Measurements from ENCODE around the gene PLIN5. TPM values are rescaled to one million over a fixed set of nuclear protein-coding genes. Genes with fewer than 3 reads are reported as not detected.

PLIN5 gene
- polyA plus RNA-seq, 1 donor from 2014 or later = 1.3 TPM

GRCh38 chr19:4523306-4524110 lies 11.5 kb downstream of the PLIN5 start:
- H3F3A ChIP-seq (ENCODE audit: insufficient read depth, low read length, poor library complexity, severe bottlenecking) = no peaks in the 10 kb centered on the region
- H3K9me3 ChIP-seq (ENCODE audit: low read length) = no peaks in the 10 kb centered on the region
- H2AFZ ChIP-seq (ENCODE audit: low read depth, low read length) = no peak overlapping the region
- no peak overlapping the region for H3K4me3 ChIP-seq (ENCODE audit: low read length)
- H3K36me3 ChIP-seq (ENCODE audit: insufficient read depth, low read length) = no peaks in the 10 kb centered on the region
- H3K9ac ChIP-seq (ENCODE audit: low read length) = no peak overlapping the region
- H3K79me2 ChIP-seq (replicated peaks; ENCODE audit: insufficient read depth, low read length) = no peaks in the 10 kb centered on the region
- H3K27ac ChIP-seq (ENCODE audit: low read length) = no peak overlapping the region
- no peaks in the 10 kb centered on the region for H3K9me2 ChIP-seq (ENCODE audit: insufficient read depth, low read length)
- no peaks in the 10 kb centered on the region for H4K20me1 ChIP-seq (ENCODE audit: insufficient read depth)
- TF ChIP-seq POLR2AphosphoS5 (IDR thresholded peaks at IDR 0.05) (no peak), EZH2 (IDR thresholded peaks at IDR 0.05; ENCODE audit: borderline replicate concordance, insufficient read depth, low read length, poor library complexity, severe bottlenecking) (no peak), CTCF (IDR thresholded peaks at IDR 0.05; ENCODE audit: poor library complexity, severe bottlenecking) (peak; percentile 33), EP300 (conservative IDR thresholded peaks at IDR 0.05; ENCODE audit: poor library complexity, severe bottlenecking) (no peak), TAF1 (IDR thresholded peaks at IDR 0.05; ENCODE audit: low read depth) (no peak)
- no peak overlapping the region for H3K4me2 ChIP-seq (ENCODE audit: low read length)
- H3K27me3 ChIP-seq (ENCODE audit: insufficient read depth, low read depth, low read length) = no peaks in the 10 kb centered on the region

GRCh38 chr19:4522291-4523002 lies 12.6 kb downstream of the PLIN5 start:
- Histone ChIP-seq H3F3A (ENCODE audit: insufficient read depth, low read length, poor library complexity, severe bottlenecking) (no peaks in the 10 kb centered on the region), H2AFZ (ENCODE audit: low read depth, low read length) (no peak overlapping the region), H3K79me2 (replicated peaks; ENCODE audit: insufficient read depth, low read length) (no peaks in the 10 kb centered on the region), H3K4me3 (ENCODE audit: low read length) (no peak overlapping the region), H3K36me3 (ENCODE audit: insufficient read depth, low read length) (no peaks in the 10 kb centered on the region), H3K9me3 (ENCODE audit: low read length) (no peaks in the 10 kb centered on the region), H3K4me2 (ENCODE audit: low read length) (no peak overlapping the region), H3K9ac (ENCODE audit: low read length) (no peak overlapping the region), H3K9me2 (ENCODE audit: insufficient read depth, low read length) (no peaks in the 10 kb centered on the region), H3K27me3 (ENCODE audit: insufficient read depth, low read depth, low read length) (no peaks in the 10 kb centered on the region), H3K27ac (ENCODE audit: low read length) (no peak overlapping the region), H4K20me1 (ENCODE audit: insufficient read depth) (no peaks in the 10 kb centered on the region)
- TF ChIP-seq SMC3 (conservative IDR thresholded peaks at IDR 0.05; ENCODE audit: poor library complexity) (no peak), RAD21 (conservative IDR thresholded peaks at IDR 0.05) (no peak), REST (IDR thresholded peaks at IDR 0.05; ENCODE audit: borderline replicate concordance) (no peak), EP300 (conservative IDR thresholded peaks at IDR 0.05; ENCODE audit: poor library complexity, severe bottlenecking) (no peak), TAF1 (IDR thresholded peaks at IDR 0.05; ENCODE audit: low read depth) (no peak), EZH2 (IDR thresholded peaks at IDR 0.05; ENCODE audit: borderline replicate concordance, insufficient read depth, low read length, poor library complexity, severe bottlenecking) (no peak)

Measured in neural cell (in vitro differentiated cells).